Activated CD4-positive, alpha-beta T cell treated with anti-CD3 and anti-CD28 coated beads, Interleukin-2, amount 50 U/mL, for 4 hours (primary cell): ENCODE data around the gene MITF.

Source experiments
- DNase-seq, 2 experiments: peaks; one replicate each; pipeline ENCODE4 v3.0.0-alpha.2; 2020

MITF gene

DNA sequence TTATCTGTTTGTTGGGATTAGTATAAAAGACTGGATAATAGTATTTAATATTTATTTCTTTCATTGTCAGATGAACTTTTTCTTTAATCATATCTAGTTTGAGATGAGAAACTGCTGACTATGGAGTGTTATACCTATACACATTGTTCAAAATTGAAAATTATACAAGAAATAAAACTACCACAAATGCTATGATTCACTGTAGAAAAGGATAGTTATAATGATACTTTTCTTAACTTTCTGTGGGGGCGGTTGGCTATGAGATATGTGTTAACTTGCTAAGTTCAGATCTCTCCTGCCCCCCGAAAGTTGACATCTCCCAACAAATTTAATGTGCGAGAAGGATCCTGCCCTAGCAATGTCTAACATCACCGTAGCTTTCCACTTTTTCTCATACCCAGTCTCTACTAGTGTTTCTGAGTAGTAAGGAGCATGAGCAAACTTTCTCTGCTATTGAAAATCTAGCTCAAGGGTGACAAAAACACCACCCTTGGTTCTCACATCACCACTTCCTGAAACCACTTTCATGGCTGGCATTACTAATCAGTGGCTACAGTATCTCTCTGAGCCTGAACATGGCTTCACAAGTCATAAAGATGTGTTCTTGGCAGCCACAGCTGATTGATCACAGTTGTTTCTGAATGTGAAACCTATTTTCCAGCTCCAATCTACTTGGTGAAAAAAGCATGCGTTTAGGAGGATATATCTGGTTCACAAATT, 244.4 kb downstream of the MITF start:
- no peak for DNase-seq

DNA sequence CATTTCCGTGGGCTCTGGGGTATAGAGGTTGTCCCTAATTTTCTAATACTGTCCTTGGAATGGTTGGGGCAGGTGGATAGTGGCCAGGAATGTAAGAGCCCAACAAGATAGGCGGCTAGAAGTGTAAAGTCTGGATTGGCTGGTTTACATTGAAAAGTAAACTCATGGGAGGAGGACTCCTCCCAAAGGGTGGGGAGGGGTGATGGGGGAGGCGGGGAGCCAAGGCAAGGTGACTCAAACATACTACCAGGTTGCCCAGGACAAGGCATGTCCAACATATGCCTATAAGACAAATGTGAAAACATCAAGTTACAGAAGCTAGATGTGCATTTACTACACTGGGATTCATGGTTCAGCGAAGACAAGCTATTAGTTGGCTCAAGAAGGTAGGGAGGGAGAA, 246.0 kb downstream of the MITF start:
- DNase-seq = no peak

DNA sequence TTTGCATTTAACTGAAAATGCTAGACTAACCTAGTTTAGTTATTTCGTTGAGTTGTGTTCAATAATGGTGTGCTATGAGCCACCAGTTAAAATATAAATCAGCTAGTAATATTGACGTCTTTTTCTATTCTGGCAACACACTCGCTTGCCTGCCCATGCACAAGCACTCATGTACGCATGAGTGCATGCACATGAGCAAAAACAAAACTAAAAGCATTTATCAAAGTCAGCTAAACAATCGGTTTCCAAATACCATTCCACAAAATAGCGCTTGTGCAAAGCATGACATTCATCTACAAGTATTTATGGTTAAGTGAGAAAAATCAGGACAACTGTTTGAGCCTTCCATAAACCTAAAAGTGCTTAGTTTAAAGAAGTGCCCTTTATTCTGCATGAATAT, 247.2 kb downstream of the MITF start:
- DNase-seq = no peak

DNA sequence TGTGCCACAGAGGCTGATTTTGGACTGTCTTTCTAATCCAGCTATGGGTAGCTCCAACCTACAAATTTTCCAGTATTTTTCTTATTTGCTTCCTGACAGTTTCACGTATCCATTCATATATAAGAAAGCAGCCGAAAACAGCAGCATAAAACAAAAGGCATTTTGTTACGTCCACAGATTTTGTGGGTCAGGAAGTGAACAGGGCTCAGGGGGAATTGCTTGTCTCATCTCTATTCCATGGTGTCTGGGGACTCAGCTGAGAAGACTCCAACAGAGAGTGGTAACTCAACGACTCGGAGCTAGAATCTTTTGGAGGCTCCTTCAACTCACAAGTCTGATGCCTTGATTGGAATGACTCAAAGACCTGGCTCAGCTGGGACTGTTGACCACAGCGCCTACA, 248.6 kb downstream of the MITF start:
- no peak for DNase-seq

DNA sequence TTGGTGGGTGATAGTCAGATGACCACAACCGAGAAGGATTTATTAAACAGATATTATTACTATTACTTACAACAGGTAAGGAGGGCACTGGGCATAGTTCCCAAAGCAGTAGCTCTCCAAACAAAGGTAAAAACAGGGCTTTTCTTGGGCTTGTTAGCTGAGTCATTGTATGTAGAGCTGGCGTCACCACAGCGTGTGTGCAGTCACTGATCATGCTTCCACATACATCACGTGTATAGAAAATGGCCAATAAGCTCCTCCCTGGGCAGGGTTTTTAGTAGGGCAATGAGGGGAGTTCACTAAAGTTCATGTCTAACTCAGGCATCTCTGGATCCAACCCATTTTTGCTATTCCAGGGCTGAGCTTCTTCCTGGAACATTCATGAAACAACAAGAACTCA, 254.5 kb downstream of the MITF start:
- DNase-seq = no peak

- no peak for DNase-seq
Measured at GRCh38 chr3:69994919-69995318, 255.7 kb downstream of the MITF start.

- no peak for DNase-seq
Measured at GRCh38 chr3:69997631-69998307, 258.5 kb downstream of the MITF start.

GRCh38 chr3:69998759-69999139, 259.5 kb downstream of the MITF start:
- DNase-seq = no peak

DNA sequence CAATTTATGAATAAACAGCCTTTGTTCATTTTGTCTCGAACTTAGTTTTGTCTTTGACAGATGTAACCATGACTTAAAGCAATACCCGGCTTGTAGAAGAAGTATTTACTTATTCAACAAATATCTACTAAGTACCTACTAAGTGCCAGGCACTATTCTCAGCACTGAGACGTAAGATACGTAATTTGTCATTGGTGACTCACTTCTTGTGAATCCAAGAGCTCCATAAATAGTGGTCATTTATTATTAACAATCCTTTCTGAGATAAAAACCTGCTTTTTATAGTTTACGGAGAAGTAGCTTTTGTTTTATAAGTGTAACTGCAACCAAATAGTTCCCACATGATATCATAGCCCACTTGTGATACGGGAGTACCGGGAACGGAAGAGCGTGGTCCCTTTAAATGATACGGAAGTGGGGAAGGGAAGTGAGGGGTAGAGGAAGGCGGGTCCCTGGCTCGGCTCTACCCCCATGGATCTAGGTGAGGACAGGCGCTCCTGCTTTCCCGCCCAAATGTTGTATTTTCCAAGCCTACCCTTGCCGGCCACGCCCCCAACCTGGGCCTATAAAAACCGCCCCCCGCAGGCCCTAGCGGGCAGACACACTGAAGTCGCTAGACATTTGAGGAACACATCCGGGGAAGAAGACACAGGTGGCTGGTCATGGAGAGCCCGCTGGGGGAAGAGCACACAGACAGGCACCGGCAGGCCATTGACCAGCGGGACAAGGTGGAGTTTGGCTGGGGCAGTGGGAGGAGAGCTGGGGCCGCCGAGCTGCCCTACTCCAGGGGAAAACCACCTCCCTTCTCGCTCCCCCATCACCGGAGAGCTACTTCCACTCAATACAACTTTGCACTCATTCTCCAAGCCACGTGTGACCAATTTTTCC, 260.1 kb downstream of the MITF start, which contains the start of gene SAMMSON:
Gene SAMMSON (plus strand): TSS at position 594 of the 888 bp plus-strand sequence.
- DNase-seq = no peak

GRCh38 chr3:70000028-70000410, 260.8 kb downstream of the MITF start:
- DNase-seq = no peak

DNA sequence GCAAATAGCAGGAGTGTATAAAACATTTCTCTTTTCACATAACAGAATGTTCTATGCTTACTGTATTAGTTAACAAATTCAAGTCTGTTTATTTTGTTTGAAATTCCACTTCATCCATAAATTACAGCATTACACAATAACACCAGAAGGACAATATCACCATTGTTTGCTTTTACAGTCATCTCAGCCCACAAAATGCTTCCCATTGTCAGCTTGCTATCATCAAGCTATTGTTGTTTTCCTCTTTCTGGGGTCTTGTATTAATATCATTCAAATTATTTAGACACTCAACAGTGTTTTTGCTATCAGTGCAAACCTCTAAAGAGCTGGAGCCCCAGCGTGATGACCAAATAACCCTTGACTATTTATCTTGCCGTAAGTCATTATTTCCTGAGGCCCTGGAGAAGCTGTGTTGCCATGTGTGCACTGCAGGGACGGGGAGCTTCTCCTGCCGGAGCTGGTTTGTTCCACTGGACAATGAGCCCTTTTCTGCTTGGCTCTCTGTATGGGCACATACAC, 261.4 kb downstream of the MITF start:
- no peak for DNase-seq

GRCh38 chr3:70003119-70003518, 263.9 kb downstream of the MITF start:
- no peak for DNase-seq

DNA sequence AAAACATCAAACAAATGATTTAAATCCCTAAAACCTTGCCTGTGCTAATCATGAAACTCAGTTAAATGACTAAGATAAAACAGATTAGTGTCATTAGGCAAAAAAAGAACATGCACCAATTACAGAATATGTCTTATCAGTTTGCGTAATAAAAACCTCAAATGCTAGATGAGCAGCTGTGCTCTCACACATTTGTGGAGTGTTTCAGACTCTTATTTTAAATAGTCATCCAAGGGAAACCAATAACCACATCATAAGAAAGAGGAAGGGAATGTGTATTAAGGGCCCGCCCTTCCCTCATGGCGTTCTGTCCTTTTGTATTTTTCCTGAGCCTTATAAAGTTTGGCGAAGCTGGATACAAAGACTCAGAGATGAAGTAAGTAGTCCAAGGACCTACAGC, 266.8 kb downstream of the MITF start:
- no peak for DNase-seq

- no peak for DNase-seq
Measured at GRCh38 chr3:70010346-70010745, 271.1 kb downstream of the MITF start.

GRCh38 chr3:70011582-70011981, 272.3 kb downstream of the MITF start:
- no peak for DNase-seq
